Brain microvascular endothelial cell (primary cell): ENCODE data around the gene PAQR6.
A peak's percentile ranks its signal among the peaks of the same experiment; 100 is the strongest.

Experiments used
- DNase-seq: peaks from one replicate; pipeline ENCODE4 v3.0.0-alpha.2; 2020
- H3K27ac ChIP-seq: fragments of 250-450 bp; sonication (Bioruptor Pico); 2 replicates; pipeline ENCODE4 v1.5.1; 2020; ENCODE audit warnings: mild to moderate bottlenecking, moderate library complexity
- H3K27me3 ChIP-seq: fragments of 250-450 bp; sonication (Bioruptor Pico); replicated peaks from 2 replicates; pipeline ENCODE4 v1.5.1; 2020; ENCODE audit warnings: mild to moderate bottlenecking
- H3K36me3 ChIP-seq: fragments of 250-450 bp; sonication (Bioruptor Pico); replicated peaks from 2 replicates; pipeline ENCODE4 v1.5.1; 2020; ENCODE audit warnings: mild to moderate bottlenecking
- H3K4me3 ChIP-seq: 2 replicates; pipeline ENCODE4 v1.5.1; 2011; ENCODE audit warnings: low read depth, mild to moderate bottlenecking, control low read depth, low read length, moderate library complexity
- CTCF ChIP-seq: IDR thresholded peaks from 2 replicates; pipeline ENCODE4 v1.5.1; 2011; ENCODE audit warnings: low read depth, mild to moderate bottlenecking, moderate library complexity, low read length, control low read depth, inconsistent platforms; ENCODE audit errors: missing control alignments
- in situ Hi-C: cut with HindIII; loops from 2 replicates; pipeline ENCODE4 v1.10.0; 2017; ENCODE audit warnings: low sequenced_read_pairs, low pct_ligation_motif_present

PAQR6 gene

GRCh38 chr1:156212833-156213643, 34.8 kb downstream of the PAQR6 start, which contains the start of gene PMF1:
Gene PMF1, plus strand, starts transcription at chr1:156213007. Its CDS starts 9 bp downstream, at chr1:156213016.
- in situ Hi-C loops = no loop called here
- H3K27ac ChIP-seq = peak within 1 kb of the TSS; percentile 98
- H3K27me3 ChIP-seq = no peaks in the 10 kb centered on the region
- peak within 1 kb of the TSS; percentile 94 for H3K4me3 ChIP-seq
- DNase-seq = peak; percentile 96
- no peak for TF ChIP-seq CTCF
- H3K36me3 ChIP-seq = peaks cover 6% of the 10 kb centered on the region

GRCh38 chr1:156212130-156212529, 35.7 kb downstream of the PAQR6 start:
- in situ Hi-C loops = no loop called here
- Histone ChIP-seq H3K4me3 (peak overlapping the region; percentile 94), H3K27me3 (no peaks in the 10 kb centered on the region), H3K36me3 (peaks cover 10% of the 10 kb centered on the region), H3K27ac (peak overlapping the region; percentile 98)
- no peak for TF ChIP-seq CTCF
- no peak for DNase-seq

GRCh38 chr1:156211243-156211642, 36.6 kb downstream of the PAQR6 start:
- TF ChIP-seq CTCF = no peak
- no peak overlapping the region for H3K4me3 ChIP-seq
- H3K27ac ChIP-seq = no peak overlapping the region
- in situ Hi-C loops = no loop called here
- DNase-seq = no peak
- peaks cover 15% of the 10 kb centered on the region for H3K36me3 ChIP-seq
- no peaks in the 10 kb centered on the region for H3K27me3 ChIP-seq

GRCh38 chr1:156204686-156205085, 43.2 kb downstream of the PAQR6 start:
- in situ Hi-C loops = no loop called here
- no peak overlapping the region for H3K27ac ChIP-seq
- H3K27me3 ChIP-seq = no peaks in the 10 kb centered on the region
- H3K4me3 ChIP-seq = no peak overlapping the region
- peaks cover 30% of the 10 kb centered on the region for H3K36me3 ChIP-seq
- no peak for DNase-seq
- no peak for TF ChIP-seq CTCF

- peak; percentile 51 for DNase-seq
- Histone ChIP-seq H3K27ac (no peak overlapping the region), H3K4me3 (no peak overlapping the region), H3K27me3 (no peaks in the 10 kb centered on the region), H3K36me3 (peaks cover 24% of the 10 kb centered on the region)
- in situ Hi-C loops = no loop called here
- no peak for TF ChIP-seq CTCF
These were observed 44.5 kb downstream of the PAQR6 start for GRCh38 chr1:156203331-156203730.

- Histone ChIP-seq H3K36me3 (peaks cover 20% of the 10 kb centered on the region), H3K27ac (no peak overlapping the region), H3K27me3 (no peaks in the 10 kb centered on the region), H3K4me3 (no peak overlapping the region)
- in situ Hi-C loops = no loop called here
- no peak for DNase-seq
- TF ChIP-seq CTCF = no peak
These were observed 47.8 kb downstream of the PAQR6 start for GRCh38 chr1:156200044-156200443.
